Ovary (tissue), 3 donors: ENCODE results near the gene PLEKHA8.

ENCODE experiments used
- POLR2A ChIP-seq: fragments of 450-650 bp; IDR thresholded peaks from one replicate; pipeline ENCODE4 v1.6.1; 2017; ENCODE audit warnings: antibody characterized with exemption, mild to moderate bottlenecking, moderate library complexity
- TF ChIP-seq, protein P1 (sequence below), 3 donors: fragments of 450-650 bp in 2 of 3; fragments of 200-600 bp in 1 of 3; IDR thresholded peaks; one replicate each; pipeline versions ENCODE4 v1.5.1 to v1.8.0; 2016 to 2022; ENCODE audit warnings: antibody characterized with exemption in 3 of 3, mild to moderate bottlenecking in 1 of 3
- donor health status: DM: no; HTN: no; CAD: no.

- TF ChIP-seq, protein P1, sequence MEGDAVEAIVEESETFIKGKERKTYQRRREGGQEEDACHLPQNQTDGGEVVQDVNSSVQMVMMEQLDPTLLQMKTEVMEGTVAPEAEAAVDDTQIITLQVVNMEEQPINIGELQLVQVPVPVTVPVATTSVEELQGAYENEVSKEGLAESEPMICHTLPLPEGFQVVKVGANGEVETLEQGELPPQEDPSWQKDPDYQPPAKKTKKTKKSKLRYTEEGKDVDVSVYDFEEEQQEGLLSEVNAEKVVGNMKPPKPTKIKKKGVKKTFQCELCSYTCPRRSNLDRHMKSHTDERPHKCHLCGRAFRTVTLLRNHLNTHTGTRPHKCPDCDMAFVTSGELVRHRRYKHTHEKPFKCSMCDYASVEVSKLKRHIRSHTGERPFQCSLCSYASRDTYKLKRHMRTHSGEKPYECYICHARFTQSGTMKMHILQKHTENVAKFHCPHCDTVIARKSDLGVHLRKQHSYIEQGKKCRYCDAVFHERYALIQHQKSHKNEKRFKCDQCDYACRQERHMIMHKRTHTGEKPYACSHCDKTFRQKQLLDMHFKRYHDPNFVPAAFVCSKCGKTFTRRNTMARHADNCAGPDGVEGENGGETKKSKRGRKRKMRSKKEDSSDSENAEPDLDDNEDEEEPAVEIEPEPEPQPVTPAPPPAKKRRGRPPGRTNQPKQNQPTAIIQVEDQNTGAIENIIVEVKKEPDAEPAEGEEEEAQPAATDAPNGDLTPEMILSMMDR (IDR thresholded peaks at IDR 0.05) = no peak
- TF ChIP-seq POLR2A = no peak
Observed at GRCh38 chr7:30012757-30013156, 15.5 kb upstream of the PLEKHA8 start.
